ENCODE data around the gene STN1. TPM values are rescaled to one million over a fixed set of nuclear protein-coding genes. Genes with fewer than 3 reads are reported as not detected.

STN1 gene
- total RNA-seq, 1 donor from 2014 or later: 24.5 TPM

GRCh38 chr10:103889121-103889720 is 28.8 kb downstream of the STN1 start:
- H3K4me3 ChIP-seq: no peak overlapping the region
- peaks cover 13 to 30% of the 10 kb centered on the region in 2 donors for H3K36me3 ChIP-seq
- peak overlapping the region; percentile 68 to 92 for H3K27ac ChIP-seq
- TF ChIP-seq CTCF (IDR thresholded peaks at IDR 0.05): no peak
- intact Hi-C loops (cut with DNase I): loop anchor here (2.0 to 5.0 kb wide), 3 partner anchors 20 to 318 kb away; partner anchors contain the start of gene STN1
- DNase-seq (ENCODE audit: low spot score in 2 of 2): no peak
- H3K4me1 ChIP-seq: peaks cover 14 to 22% of the 10 kb centered on the region in 2 donors
- H3K27me3 ChIP-seq: no peaks in the 10 kb centered on the region
- H3K9me3 ChIP-seq: no peaks in the 10 kb centered on the region

- Histone ChIP-seq H3K27ac (peak overlapping the region; percentile 68 to 92), H3K4me3 (no peak overlapping the region), H3K4me1 (peaks cover 12 to 20% of the 10 kb centered on the region in 2 donors), H3K27me3 (no peaks in the 10 kb centered on the region), H3K36me3 (peaks cover 13 to 28% of the 10 kb centered on the region in 2 donors), H3K9me3 (no peaks in the 10 kb centered on the region)
- DNase-seq (ENCODE audit: low spot score in 2 of 2): peak; percentile 69 to 95
- intact Hi-C loops (cut with DNase I): loop anchor here (1.0 to 5.0 kb wide), 5 partner anchors 21 to 319 kb away; partner anchors contain the start of genes SFR1, SLK and STN1
- TF ChIP-seq CTCF (IDR thresholded peaks at IDR 0.05): peak; percentile 82 to 89 (median 88)
Observed at GRCh38 chr10:103888113-103888841, 29.7 kb downstream of the STN1 start.

DNA sequence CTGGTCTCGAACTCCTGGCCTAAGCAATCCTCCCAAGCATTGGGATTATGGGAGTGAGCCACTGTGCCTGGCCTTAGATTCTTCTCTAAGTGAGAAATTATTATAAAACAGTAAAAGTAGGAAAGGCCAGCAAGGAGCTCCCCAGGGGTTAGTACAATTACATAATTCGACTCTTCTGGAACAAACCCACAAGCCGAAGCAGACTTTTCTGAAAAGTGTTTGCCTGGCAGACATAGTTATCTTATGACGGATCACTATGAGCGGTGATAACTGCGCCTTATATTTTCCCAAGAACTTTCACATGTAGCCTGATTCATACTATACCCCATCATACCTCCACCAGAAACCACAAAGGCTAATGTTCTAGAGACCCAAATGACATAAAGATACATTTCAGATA is 32.4 kb downstream of the STN1 start:
- intact Hi-C loops (cut with DNase I): loop anchor here (5.0 kb wide), 1 partner anchor 322 kb away; no protein-coding TSS in a partner anchor
- H3K4me1 ChIP-seq: peaks cover 12 to 20% of the 10 kb centered on the region in 2 donors
- H3K4me3 ChIP-seq: no peak overlapping the region
- H3K9me3 ChIP-seq: no peaks in the 10 kb centered on the region
- DNase-seq (ENCODE audit: low spot score in 2 of 2): peak in 1 of 2 donors; percentile 74
- TF ChIP-seq CTCF (IDR thresholded peaks at IDR 0.05): no peak
- H3K36me3 ChIP-seq: peaks cover 19 to 25% of the 10 kb centered on the region in 2 donors
- H3K27me3 ChIP-seq: no peaks in the 10 kb centered on the region
- peak overlapping the region; percentile 68 to 92 for H3K27ac ChIP-seq

DNA sequence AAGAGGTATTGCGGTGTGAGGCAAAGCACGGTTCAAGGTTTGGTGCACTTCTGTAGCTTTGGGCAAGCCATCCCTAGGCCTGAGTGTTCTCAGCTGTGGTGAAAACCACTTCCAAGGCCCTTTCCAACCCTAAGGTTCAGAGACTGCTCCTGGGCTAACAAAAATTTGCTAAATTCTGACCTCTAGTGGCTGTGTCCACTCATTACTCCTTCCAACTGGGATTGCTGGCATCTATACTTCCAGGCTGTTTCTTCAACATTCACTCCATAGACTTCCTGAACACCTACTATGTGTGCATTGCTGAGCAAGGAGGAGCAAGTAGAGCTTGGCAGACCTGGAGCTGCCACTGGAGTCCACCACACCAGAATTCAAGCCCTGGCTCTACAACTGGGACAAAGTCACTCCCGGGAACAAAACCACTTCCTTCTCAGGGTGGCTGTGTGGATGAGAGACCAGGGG is 33.3 kb downstream of the STN1 start:
- intact Hi-C loops (cut with DNase I): loop anchor here (5.0 kb wide), 1 partner anchor 323 kb away; no protein-coding TSS in a partner anchor
- no peaks in the 10 kb centered on the region for H3K9me3 ChIP-seq
- peaks cover 24 to 29% of the 10 kb centered on the region in 2 donors for H3K36me3 ChIP-seq
- peak overlapping the region; percentile 68 to 92 for H3K27ac ChIP-seq
- TF ChIP-seq CTCF (IDR thresholded peaks at IDR 0.05): peak; percentile 35 to 57 (median 54)
- DNase-seq (ENCODE audit: low spot score in 2 of 2): no peak
- H3K4me1 ChIP-seq: peaks cover 12 to 20% of the 10 kb centered on the region in 2 donors
- H3K4me3 ChIP-seq: no peak overlapping the region
- H3K27me3 ChIP-seq: no peaks in the 10 kb centered on the region

DNA sequence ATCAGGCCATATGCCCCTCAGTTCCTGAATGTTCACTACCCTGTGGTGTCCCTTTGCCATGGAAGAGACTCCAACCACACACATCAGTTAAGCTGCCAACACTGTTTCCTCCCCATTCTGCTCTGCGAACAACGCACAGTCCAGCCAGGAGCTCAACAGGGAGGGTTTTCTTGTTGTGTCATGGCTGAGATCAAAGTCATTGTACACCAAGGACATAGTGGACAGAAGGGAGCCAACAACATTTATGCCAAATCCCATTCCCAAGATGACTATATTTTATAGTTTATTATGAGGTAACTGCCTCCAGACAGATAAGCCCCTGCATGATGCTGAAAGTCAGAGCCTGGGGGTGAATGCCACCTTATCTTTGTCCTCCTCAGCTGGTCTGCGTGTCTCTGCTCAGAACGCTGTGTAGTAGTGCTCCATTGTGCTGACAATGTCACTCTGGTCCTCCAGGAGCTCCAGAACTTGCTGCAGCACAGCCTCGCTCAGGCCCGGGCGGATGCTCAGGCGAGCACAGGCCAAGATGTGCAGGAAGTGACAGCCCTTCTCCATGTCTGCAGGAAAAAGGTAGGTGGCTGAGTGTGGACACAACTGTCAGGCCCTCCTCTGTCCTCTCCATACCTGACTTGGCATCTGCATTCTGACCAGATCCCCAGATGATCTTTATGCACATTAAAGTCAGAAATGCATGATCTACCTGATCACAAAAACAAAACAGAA is 35.5 kb downstream of the STN1 start:
- TF ChIP-seq CTCF (IDR thresholded peaks at IDR 0.05): no peak
- Histone ChIP-seq H3K27me3 (no peaks in the 10 kb centered on the region), H3K9me3 (no peaks in the 10 kb centered on the region), H3K4me1 (peaks cover 7 to 8% of the 10 kb centered on the region in 2 donors), H3K36me3 (peaks cover 45 to 52% of the 10 kb centered on the region in 2 donors), H3K4me3 (no peak overlapping the region), H3K27ac (no peak overlapping the region)
- intact Hi-C loops (cut with DNase I): no loop called here
- no peak for DNase-seq (ENCODE audit: low spot score in 2 of 2)

Measured in ascending aorta (tissue), 2 donors.